Transverse colon (tissue), 3 donors: Measurements from ENCODE around the gene MTERF4.

Source experiments
- EP300 ChIP-seq: sonication (generic); formaldehyde crosslinking; IDR thresholded peaks from one replicate; pipeline ENCODE4 v1.6.1; 2017; ENCODE audit warnings: antibody characterized with exemption, low read depth
- POLR2A ChIP-seq: fragments of 450-650 bp; IDR thresholded peaks from one replicate; pipeline ENCODE4 v1.6.1; 2016; ENCODE audit warnings: antibody characterized with exemption, mild to moderate bottlenecking, moderate library complexity
- POLR2AphosphoS5 ChIP-seq, 3 donors: sonication (generic); formaldehyde crosslinking; IDR thresholded peaks; one replicate each; pipeline ENCODE4 v1.6.1; 2016; ENCODE audit warnings: antibody characterized with exemption in 3 of 3

GRCh38 chr2:241074065-241074818 is 27.8 kb downstream of the MTERF4 start:
- TF ChIP-seq POLR2AphosphoS5 (IDR thresholded peaks at IDR 0.05) = no peak
- no peak for TF ChIP-seq EP300
- no peak for TF ChIP-seq POLR2A
